SK-N-MC (cell line): ENCODE measurements around the gene GDF11.

ENCODE experiments used
- EZH2 ChIP-seq: fragments of 200-600 bp; sonication (generic); IDR thresholded peaks from one replicate; pipeline ENCODE4 v1.6.1; 2017; ENCODE audit warnings: antibody characterized with exemption
- FOXP2 ChIP-seq: optimal IDR thresholded peaks from 2 replicates; pipeline ENCODE3; 2011; ENCODE audit warnings: mild to moderate bottlenecking, moderate library complexity; ENCODE audit not compliant: insufficient read depth; ENCODE audit errors: extremely low read length, control extremely low read depth
- POLR2AphosphoS5 ChIP-seq: IDR thresholded peaks from 2 replicates; pipeline ENCODE4 v1.6.1; 2012; ENCODE audit warnings: mild to moderate bottlenecking, low read depth, low read length, borderline replicate concordance

- TF ChIP-seq EZH2 = no peak
- no peak for TF ChIP-seq POLR2AphosphoS5
- TF ChIP-seq FOXP2 = no peak
Measured at GRCh38 chr12:55715169-55715764, 27.7 kb upstream of the GDF11 start.
